Upper lobe of right lung (tissue), 1 donor: Measurements from ENCODE around the gene CEP97. TPM values are rescaled to one million over a fixed set of nuclear protein-coding genes. Genes with fewer than 3 reads are reported as not detected.

Experiments
- ATAC-seq: fragments of 200-7000 bp; cut with Tn5 transposase; one replicate; pipeline ENCODE4 v1.9.1; 2020; ENCODE audit warnings: mild to moderate bottlenecking, moderate library complexity
- DNase-seq: peaks from one replicate; pipeline ENCODE4 v3.0.0-alpha.2; 2020
- H3K27ac ChIP-seq: fragments of 200-600 bp; one replicate; pipeline ENCODE4 v1.8.0; 2022
- H3K27me3 ChIP-seq: fragments of 200-600 bp; one replicate; pipeline ENCODE4 v1.8.0; 2022; ENCODE audit warnings: mild to moderate bottlenecking
- H3K36me3 ChIP-seq: fragments of 200-600 bp; one replicate; pipeline ENCODE4 v1.8.0; 2022
- H3K4me1 ChIP-seq: fragments of 200-600 bp; one replicate; pipeline ENCODE4 v1.8.0; 2022
- H3K4me3 ChIP-seq: fragments of 200-600 bp; one replicate; pipeline ENCODE4 v1.8.0; 2022; ENCODE audit warnings: mild to moderate bottlenecking
- H3K9me3 ChIP-seq: fragments of 200-600 bp; one replicate; pipeline ENCODE4 v1.8.0; 2022
- intact Hi-C: fragments of 100-400 bp; cut with DNase I; formaldehyde crosslinking; loops from one replicate; pipeline ENCODE4 v1.11.0; 2022
- long read RNA-seq: library from polyadenylated mRNA; unstranded; transcript quantifications from one replicate; pipeline ENCODE4 v2.0.0, GENCODE V29; 2021
- total RNA-seq: library from RNA; stranded (reverse); fragmentation: NEBNext Ultra II Directional; extraction: Animal tissue kit (Norgen Biotek cat#: 25700); gene quantifications from one replicate; pipeline ENCODE4 v1.2.1, GENCODE V29; 2021
- TF ChIP-seq, protein P1 (sequence below): fragments of 200-600 bp; IDR thresholded peaks from one replicate; pipeline ENCODE4 v1.8.0; 2022; ENCODE audit warnings: antibody characterized with exemption
- donor health status: DM: no; HTN: yes; CAD: no; lungs with severe emphysema.

CEP97 gene, protein sequence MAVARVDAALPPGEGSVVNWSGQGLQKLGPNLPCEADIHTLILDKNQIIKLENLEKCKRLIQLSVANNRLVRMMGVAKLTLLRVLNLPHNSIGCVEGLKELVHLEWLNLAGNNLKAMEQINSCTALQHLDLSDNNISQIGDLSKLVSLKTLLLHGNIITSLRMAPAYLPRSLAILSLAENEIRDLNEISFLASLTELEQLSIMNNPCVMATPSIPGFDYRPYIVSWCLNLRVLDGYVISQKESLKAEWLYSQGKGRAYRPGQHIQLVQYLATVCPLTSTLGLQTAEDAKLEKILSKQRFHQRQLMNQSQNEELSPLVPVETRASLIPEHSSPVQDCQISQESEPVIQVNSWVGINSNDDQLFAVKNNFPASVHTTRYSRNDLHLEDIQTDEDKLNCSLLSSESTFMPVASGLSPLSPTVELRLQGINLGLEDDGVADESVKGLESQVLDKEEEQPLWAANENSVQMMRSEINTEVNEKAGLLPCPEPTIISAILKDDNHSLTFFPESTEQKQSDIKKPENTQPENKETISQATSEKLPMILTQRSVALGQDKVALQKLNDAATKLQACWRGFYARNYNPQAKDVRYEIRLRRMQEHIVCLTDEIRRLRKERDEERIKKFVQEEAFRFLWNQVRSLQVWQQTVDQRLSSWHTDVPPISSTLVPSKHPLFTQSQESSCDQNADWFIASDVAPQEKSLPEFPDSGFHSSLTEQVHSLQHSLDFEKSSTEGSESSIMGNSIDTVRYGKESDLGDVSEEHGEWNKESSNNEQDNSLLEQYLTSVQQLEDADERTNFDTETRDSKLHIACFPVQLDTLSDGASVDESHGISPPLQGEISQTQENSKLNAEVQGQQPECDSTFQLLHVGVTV
- total RNA-seq, result 7.6 TPM
- long read RNA-seq, full-length matches to known transcripts, result 1 of 2 reads
- long read RNA-seq, partial matches to known transcripts, result 0 of 2 reads
- long read RNA-seq, other reads (novel, unspliced or antisense), result 1 of 2 reads

DNA sequence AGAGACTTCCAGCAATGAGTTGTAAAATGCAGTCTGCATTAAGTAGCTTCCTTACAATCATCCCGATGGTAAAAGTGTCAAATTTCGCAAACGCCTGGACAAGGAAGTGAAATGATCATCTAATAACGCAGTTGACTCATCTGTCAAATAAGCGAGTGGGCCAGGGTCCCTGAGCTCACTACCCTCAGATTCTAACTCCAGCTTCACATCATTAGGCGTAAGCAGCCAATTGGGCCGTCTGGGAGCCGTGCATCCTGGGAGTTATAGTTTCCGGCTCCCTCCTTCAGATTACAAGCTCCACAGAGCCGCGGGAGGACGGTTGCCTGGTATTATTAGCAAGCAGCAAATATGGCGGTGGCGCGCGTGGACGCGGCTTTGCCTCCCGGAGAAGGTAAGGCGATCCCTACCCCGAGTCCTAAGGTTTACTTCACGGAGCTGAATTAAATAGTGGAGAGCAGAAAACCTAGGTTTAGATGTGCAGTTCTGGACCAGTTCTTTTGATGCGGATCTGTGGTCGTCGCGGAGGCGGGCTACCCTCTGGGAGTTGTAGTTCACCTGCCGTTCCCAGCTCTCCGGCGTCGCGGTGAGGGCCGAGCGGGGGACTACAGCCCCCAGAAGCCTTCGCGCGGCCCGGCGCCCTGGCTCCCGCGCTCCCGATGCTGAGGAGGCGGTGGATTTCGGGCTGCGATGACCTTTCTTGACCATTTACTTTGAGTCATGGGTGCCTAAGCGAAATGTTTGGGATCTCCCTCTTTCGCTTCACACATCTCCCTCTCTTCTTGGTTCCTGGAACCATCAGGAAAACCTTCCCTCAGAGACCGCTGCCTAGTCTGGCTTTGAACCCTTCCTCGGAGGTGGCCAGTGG, at the start of gene CEP97:
TSS of gene CEP97 (plus strand) at position 286 of the 865 bp plus-strand sequence. CDS start at position 349, 63 bp downstream.
- TF ChIP-seq, protein P1, sequence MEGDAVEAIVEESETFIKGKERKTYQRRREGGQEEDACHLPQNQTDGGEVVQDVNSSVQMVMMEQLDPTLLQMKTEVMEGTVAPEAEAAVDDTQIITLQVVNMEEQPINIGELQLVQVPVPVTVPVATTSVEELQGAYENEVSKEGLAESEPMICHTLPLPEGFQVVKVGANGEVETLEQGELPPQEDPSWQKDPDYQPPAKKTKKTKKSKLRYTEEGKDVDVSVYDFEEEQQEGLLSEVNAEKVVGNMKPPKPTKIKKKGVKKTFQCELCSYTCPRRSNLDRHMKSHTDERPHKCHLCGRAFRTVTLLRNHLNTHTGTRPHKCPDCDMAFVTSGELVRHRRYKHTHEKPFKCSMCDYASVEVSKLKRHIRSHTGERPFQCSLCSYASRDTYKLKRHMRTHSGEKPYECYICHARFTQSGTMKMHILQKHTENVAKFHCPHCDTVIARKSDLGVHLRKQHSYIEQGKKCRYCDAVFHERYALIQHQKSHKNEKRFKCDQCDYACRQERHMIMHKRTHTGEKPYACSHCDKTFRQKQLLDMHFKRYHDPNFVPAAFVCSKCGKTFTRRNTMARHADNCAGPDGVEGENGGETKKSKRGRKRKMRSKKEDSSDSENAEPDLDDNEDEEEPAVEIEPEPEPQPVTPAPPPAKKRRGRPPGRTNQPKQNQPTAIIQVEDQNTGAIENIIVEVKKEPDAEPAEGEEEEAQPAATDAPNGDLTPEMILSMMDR, result no peak
- Histone ChIP-seq H3K4me1 (peaks cover 9% of the 10 kb centered on the region), H3K4me3 (peak within 1 kb of the TSS; percentile 75), H3K27me3 (no peaks in the 10 kb centered on the region), H3K9me3 (no peaks in the 10 kb centered on the region), H3K27ac (peak within 1 kb of the TSS; percentile 75), H3K36me3 (peaks cover 6% of the 10 kb centered on the region)
- DNase-seq, result peak; percentile 95
- intact Hi-C loops, result no loop called here
- ATAC-seq, result peak; percentile 100

DNA sequence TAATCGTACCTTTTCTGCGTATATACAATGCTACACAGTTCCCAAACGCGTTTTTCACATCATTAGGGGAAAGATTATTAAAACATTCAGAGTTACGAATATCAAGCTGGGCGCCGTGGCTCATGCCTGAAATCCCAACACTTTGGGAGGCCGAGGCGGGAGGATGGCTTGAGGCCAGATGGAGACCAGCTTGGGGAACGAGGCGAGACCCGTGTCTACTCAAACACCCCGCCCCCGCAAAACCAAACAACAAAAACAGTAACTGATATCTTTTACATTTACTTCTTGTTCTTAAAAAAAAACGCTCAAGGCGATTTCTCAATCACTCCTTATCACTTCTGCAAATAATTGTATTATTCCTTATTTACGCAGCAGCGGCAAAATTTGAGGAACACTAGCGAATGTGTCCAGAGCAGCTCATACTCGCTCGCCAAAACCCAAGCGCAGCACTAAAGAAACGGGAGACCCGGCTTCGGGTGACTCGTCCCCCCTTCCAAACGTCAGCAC, 48.7 kb upstream of the CEP97 start:
- ATAC-seq (no peak), DNase-seq (peak; percentile 77)
- H3K27me3 ChIP-seq, result no peaks in the 10 kb centered on the region
- TF ChIP-seq, protein P1, result no peak
- peaks cover 12% of the 10 kb centered on the region for H3K4me1 ChIP-seq
- peak overlapping the region; percentile 95 for H3K27ac ChIP-seq
- peak overlapping the region; percentile 97 for H3K4me3 ChIP-seq
- intact Hi-C loops, result no loop called here
- H3K36me3 ChIP-seq, result peaks cover 25% of the 10 kb centered on the region
- no peaks in the 10 kb centered on the region for H3K9me3 ChIP-seq

DNA sequence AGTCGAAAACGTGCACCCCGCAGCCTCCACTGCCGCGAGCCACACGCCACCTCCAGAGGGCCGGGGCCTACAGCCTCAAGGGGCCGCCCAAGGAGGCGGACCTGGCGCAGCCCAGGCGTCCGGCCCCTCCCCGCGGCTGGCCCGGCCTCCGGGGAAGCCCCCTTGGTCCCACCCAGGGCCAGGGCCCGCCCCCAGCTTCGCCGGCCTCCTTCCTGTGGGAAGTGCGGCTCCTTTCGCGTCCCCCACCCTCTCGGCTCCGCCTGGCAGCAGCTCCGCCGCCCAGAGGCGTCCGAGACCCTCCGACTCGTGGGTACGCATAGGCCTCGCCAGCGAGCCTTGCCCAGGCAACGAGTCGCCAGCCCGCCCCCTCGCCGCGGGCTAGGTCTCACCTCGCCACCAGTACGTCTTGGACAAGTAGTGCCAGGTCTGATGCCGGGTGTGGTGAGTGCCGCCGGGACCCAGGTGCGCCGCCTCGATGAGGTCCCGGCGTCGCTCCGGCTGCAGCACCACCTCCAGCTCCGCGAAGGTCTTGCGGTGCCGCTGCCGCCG, 48.1 kb upstream of the CEP97 start:
- intact Hi-C loops, result no loop called here
- TF ChIP-seq, protein P1, result peak; percentile 32
- Histone ChIP-seq H3K4me1 (peaks cover 12% of the 10 kb centered on the region), H3K4me3 (peak overlapping the region; percentile 97), H3K27me3 (no peaks in the 10 kb centered on the region), H3K36me3 (peaks cover 25% of the 10 kb centered on the region), H3K9me3 (no peaks in the 10 kb centered on the region), H3K27ac (peak overlapping the region; percentile 95)
- DNase-seq (peak; percentile 98), ATAC-seq (peak; percentile 96)

DNA sequence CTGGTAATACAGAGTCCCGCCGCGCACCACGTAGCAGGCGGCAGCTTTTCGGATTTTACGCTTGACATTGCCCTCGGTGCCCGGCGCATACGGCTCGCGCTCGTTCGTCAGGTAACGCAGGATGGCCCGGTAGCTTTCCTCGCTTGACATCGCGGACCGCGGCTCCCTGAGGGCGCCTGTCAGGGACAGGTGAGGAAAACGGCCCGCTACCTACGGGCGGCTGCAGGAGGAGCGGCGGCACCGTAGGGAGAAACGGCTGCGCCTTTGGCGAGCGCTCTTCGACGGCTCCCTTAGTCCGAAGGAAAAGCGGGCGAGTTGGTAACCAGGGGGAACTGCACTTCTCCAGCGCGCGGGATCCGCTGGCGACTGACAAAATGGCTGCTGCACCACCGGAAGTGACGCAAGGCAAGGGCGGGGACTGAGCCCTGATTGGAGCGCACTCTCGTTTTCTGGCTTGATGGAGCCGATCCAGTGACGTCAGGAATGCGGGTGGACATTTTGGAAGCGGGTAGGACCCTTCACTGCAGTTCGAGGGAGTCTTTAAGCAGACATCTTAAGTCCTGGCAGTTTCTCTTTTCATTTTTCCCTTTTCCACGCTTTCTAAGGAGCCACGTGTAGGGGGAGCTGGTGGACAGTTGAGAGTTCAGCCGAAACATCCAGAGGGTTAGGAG, 47.5 kb upstream of the CEP97 start, which contains the start of gene ZBTB11:
TSS of gene ZBTB11 (minus strand) at position 368 of the 671 bp plus-strand sequence. CDS start at position 150, 218 bp downstream.
- Histone ChIP-seq H3K27me3 (no peaks in the 10 kb centered on the region), H3K36me3 (peaks cover 25% of the 10 kb centered on the region), H3K4me3 (peak within 1 kb of the TSS; percentile 97), H3K4me1 (peaks cover 12% of the 10 kb centered on the region), H3K9me3 (no peaks in the 10 kb centered on the region), H3K27ac (peak within 1 kb of the TSS; percentile 95)
- ATAC-seq (peak; percentile 89), DNase-seq (peak; percentile 99)
- TF ChIP-seq, protein P1, result peak; percentile 55
- intact Hi-C loops, result no loop called here
